Dermis microvascular lymphatic vessel endothelial cell (primary cell): ENCODE results near the gene CEP104. TPM values are rescaled to one million over a fixed set of nuclear protein-coding genes. Genes with fewer than 3 reads are reported as not detected.
"Not testable (repeated sequence)": the region's sequence is repeated elsewhere in the genome, so short reads cannot be mapped to it uniquely, and the experiment has no call there.

ENCODE experiments used
- DNase-seq, 2 donors: peaks; one replicate each; pipeline versions ENCODE4 v3.0.0 to v3.0.0-alpha.2; 2010; ENCODE audit warnings: low read depth in 2 of 2
- total RNA-seq: library from RNA; depleted of rRNA; stranded (reverse); fragments of >200 nt; gene quantifications from 2 replicates; pipeline ENCODE4 v1.2.1, GENCODE V29; 2014

CEP104 gene
- total RNA-seq, 1 donor from 2014 or later = 12.2 TPM

DNA sequence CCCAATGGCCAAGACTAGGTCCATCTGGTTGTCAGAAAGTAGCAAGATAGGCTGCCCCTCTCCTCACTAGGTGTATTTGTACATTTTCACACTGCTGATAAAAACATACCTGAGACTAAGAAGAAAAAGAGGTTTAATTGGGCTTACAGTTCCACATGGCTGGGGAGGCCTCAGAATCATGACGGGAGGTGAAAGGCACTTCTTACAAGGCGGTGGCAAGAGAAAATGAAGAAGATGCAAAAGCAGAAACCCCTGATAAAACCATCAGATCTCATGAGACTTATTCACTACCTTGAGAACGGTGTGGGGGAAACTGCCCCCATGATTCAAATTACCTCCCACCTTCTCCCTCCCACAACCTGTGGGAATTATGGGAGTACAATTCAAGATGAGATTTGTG is 56.2 kb downstream of the CEP104 start:
- DNase-seq = not testable (repeated sequence)

DNA sequence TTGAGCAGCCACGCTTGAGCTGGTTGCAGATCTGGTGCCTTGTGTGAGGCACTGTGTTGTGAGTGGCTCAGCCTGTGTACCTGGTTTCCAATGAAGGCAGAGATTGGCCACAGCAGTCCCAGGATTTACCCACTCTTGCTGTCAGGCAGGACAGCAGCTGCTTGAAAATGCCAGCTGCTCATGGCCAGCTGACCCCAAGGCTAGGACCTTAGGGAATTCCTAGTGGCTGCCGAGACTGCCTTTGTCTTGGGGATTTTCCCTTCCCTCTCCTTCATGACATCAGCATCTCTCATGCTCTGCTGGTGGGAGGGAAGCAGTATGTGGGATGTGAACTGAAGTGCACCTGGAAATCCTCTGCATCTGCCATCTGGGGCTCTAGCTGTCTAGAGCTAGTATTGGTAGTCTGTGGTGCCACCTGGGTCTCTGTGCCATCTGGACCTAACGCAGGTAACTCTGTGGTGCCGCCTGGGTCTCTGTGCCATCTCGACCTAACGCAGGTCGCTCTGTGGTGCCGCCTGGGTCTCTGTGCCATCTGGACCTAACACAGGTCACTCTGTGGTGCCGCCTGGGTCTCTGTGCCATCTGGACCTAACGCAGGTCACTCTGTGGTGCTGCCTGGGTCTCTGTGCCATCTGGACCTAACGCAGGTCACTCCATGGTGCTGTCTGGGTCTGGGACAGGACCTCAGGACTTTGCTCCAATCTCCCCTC is 56.9 kb downstream of the CEP104 start:
- no peak for DNase-seq

DNA sequence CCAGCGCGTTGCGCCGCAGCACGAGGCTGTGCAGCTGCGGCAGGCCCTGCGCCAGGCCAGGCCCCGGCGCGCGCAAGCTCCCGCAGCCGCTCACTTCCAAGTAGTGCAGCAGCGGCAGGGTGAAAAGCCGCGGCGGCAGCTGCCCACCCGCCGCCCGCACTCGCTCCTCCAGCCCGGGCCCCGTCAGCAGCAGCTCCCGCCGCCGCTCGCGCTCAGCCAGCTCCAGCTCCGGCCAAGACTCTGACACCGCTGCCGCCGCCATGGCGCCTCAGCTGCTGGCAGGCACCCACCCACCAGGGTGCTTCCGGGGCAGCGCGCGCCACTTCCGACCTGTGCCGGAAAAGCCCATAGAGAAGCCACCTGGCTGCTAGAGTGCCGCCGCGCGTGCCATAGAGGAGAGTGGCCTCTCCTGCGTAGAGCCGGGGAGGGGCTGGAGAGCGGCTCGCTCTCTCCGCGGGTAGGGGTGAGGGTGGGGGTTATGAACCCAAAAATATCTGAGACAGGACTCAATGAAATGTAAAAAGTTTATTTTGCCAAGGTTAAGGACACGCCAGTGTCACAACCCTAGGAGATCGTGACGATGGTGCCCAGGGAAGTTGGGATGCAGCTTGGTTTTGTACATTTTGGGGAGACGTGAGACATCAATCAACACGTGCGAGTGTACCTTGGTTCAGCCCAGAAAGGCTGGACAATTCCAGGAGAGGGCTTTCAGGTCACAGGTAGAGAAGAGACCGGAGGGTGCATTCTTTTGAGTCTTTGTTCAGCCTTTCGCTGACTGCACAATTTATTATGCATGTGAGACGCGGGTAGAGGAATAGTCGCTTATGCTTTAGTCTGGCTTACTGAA is 60.6 kb downstream of the CEP104 start, which contains the start of gene LRRC47:
Gene LRRC47 (minus strand): TSS at position 284 of the 847 bp plus-strand sequence. CDS start 22 bp downstream, at position 262.
- DNase-seq = peak; percentile 73 to 94

DNA sequence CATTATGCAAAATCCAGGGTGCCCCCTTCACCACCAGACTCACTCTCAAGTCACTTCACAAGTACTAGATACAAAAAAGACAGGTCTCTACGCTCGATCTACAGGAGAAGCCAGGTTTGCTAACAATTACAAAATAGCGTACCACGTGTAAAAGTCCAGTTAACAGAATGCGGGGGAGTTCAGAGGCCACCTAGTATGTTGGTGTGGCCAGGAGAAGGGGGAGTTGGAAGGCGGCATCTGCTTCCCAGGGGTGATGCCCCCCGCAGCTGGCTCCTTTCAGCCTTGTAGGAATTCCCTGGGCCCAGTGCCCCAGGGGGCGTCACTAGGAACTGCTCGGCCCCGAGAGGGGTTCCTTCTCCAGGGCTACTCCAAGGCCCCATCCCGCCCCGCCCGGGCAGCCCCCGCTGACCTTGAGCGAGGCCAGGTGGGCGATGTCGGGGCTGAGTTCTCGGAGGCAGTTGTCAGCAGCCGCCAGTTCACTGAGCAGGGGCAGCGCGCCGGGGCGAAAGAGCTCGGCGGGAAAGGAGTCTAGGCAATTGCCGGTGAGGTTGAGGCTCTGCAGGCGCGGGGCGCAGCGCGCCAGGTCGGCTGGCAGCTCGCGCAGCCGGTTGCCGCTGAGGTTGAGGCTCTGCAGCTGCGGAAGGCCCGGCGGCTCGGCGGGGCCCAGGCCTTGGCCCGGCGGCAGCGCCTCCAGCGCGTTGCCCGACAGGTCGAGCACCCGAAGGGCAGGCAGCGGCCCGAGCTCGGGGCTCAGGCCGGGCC is 61.4 kb downstream of the CEP104 start:
- DNase-seq = no peak

- DNase-seq = no peak
Observed at GRCh38 chr1:3790952-3791351, 66.1 kb downstream of the CEP104 start.

DNA sequence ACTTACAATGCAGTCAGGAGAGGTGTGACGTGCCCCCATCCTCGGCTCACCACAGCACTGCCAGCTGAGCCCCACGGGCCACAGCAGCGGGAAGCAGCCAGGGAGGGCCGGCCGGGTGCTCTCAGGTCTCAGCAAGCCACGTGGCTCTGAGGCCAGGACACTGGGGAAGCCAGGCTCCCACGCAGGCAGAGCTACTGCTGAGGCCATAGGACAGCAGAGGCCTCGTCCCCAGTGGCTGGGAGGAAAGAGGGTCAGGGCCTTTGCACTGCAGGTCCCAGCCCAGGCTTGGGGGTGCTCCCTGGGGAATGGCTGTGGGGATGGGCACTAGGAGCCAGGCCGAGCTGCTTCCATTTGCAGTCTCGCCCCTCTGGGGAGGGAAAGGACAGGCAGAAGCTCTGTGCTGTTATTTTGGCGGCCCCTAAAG is 66.5 kb downstream of the CEP104 start:
- DNase-seq = no peak

- DNase-seq = no peak
Observed at GRCh38 chr1:3789421-3790300, 67.3 kb downstream of the CEP104 start.

DNA sequence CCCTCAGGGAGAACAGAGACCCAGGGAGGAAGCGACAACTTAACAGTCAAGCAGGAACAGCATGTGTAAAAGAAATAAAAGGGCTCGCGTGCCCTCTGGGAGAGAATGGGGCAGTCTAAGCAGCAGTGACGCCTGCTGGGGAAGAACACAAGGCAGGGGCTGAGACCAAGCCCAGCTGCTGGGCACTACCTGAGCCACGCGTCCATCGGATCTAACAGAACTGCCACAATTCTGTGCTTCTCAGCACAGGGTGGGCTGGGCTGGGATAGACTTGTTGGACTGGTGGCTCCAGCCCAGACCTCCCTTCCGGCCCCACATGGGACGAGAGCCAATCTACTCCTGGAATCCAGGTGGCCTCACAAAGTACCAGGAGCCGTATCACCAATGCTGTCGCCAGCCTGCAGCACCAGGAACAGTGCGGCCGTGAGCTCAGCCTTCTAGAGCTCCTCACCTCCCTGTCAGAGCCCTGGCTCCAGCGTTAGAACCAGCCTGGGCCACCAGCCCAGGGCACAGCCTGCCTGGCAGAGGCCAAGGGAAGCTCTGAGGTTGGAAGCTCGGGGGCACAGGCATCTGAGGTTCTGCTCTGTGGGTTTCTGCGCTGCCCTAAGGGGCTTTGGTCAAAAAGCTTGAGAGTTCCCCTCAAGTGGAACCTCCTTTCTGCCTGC is 68.1 kb downstream of the CEP104 start:
- no peak for DNase-seq

- no peak for DNase-seq
Observed at GRCh38 chr1:3787745-3788605, 69.0 kb downstream of the CEP104 start.

- DNase-seq = no peak
Observed at GRCh38 chr1:3787349-3787715, 69.7 kb downstream of the CEP104 start.

- DNase-seq = no peak
Observed at GRCh38 chr1:3786468-3787348, 70.3 kb downstream of the CEP104 start.

- no peak for DNase-seq
Observed at GRCh38 chr1:3785456-3786157, 71.4 kb downstream of the CEP104 start.

DNA sequence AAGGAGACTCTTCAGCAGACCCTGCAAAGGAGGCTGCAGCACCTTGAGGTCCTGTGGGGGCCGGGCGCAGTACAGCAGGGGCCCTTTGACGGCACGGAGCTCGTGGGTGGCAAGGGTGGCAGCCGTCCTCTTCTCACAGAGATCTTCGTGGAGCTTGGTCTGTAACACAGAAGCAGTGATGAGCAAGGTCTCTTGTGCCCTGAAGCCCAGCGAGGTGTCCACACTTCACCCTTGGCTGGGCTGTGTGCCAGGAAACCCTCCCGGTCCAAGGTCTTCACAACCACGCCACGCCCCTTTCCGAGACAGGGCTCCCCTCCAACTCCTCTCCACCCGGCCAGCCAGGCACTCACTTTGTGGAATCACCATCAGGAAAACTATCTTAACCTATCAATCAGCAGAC is 72.0 kb downstream of the CEP104 start:
- DNase-seq = no peak

- DNase-seq = no peak
Observed at GRCh38 chr1:3783651-3784474, 73.1 kb downstream of the CEP104 start.

- DNase-seq = no peak
Observed at GRCh38 chr1:3780901-3781300, 76.1 kb downstream of the CEP104 start.

DNA sequence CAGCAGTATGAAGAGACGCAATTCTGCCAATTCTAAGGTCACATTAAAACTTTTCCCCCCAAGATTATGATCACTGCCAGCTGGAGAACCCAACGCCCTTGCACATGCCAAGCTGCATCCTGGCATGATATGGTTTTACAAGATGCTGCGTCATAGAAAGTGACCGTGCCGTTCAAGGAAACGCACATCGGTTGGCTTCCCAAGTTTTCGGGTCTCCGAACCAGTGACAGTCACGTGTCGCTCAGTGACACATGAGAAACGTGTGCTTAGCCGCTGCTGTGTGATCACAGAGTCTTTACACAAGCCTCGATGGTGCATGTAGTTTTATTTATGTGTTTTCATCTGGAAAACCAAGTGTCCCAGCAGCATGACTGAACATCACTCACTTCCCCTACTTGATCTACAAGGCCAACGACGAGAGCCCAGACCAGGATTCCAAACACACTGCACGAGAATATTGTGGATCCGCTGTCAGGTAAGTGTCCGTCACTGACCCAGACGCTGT is 77.0 kb downstream of the CEP104 start:
- no peak for DNase-seq
